OCI-LY1 (cell line): ENCODE data around the gene ADCY1.

Experiments used
- H2AFZ ChIP-seq: fragments of 200-600 bp; sonication (generic), shearing (Covaris generic); 2 replicates; pipeline ENCODE4 v1.6.0; 2014; ENCODE audit warnings: antibody characterized with exemption, mild to moderate bottlenecking, low read length
- H3F3A ChIP-seq: fragments of 200-600 bp; sonication (generic), shearing (Covaris generic); 2 replicates; pipeline ENCODE4 v1.6.0; 2014; ENCODE audit warnings: mild to moderate bottlenecking, antibody characterized with exemption, low read length, moderate library complexity; ENCODE audit not compliant: insufficient read depth
- H3K27ac ChIP-seq: fragments of 200-600 bp; sonication (generic); 2 replicates; pipeline ENCODE4 v1.5.1; 2014; ENCODE audit warnings: low read length, mixed run types, mild to moderate bottlenecking, low read depth; ENCODE audit not compliant: poor library complexity, severe bottlenecking
- H3K27me3 ChIP-seq: fragments of 200-600 bp; sonication (generic); 2 replicates; pipeline ENCODE4 v1.6.0; 2014; ENCODE audit warnings: antibody characterized with exemption, mild to moderate bottlenecking, low read length, moderate library complexity; ENCODE audit not compliant: insufficient read depth
- H3K36me3 ChIP-seq: fragments of 200-600 bp; sonication (generic); 2 replicates; pipeline ENCODE4 v1.6.1; 2014; ENCODE audit warnings: mild to moderate bottlenecking, antibody characterized with exemption, low read length, moderate library complexity, mixed read lengths; ENCODE audit not compliant: insufficient read depth
- H3K4me1 ChIP-seq: fragments of 200-600 bp; sonication (generic); 2 replicates; pipeline ENCODE4 v1.5.1; 2014; ENCODE audit warnings: mild to moderate bottlenecking, low read length, moderate library complexity; ENCODE audit not compliant: insufficient read depth, severe bottlenecking
- H3K4me2 ChIP-seq: fragments of 200-600 bp; sonication (generic), shearing (Covaris generic); 2 replicates; pipeline ENCODE4 v1.6.1; 2014; ENCODE audit warnings: low read length
- H3K4me3 ChIP-seq: fragments of 200-600 bp; sonication (generic); 2 replicates; pipeline ENCODE4 v1.5.1; 2014; ENCODE audit warnings: low read length, low read depth, mild to moderate bottlenecking, mixed read lengths; ENCODE audit not compliant: poor library complexity, severe bottlenecking
- H3K79me2 ChIP-seq: fragments of 200-600 bp; shearing (Covaris generic); 2 replicates; pipeline ENCODE4 v1.6.1; 2016; ENCODE audit warnings: mixed run types, low read length, mixed read lengths; ENCODE audit not compliant: insufficient read depth
- H3K9ac ChIP-seq: fragments of 200-600 bp; sonication (generic), shearing (Covaris generic); 2 replicates; pipeline ENCODE4 v1.6.1; 2014; ENCODE audit warnings: mild to moderate bottlenecking, low read length, mixed read lengths
- H3K9me2 ChIP-seq: fragments of 200-600 bp; sonication (generic), shearing (Covaris generic); 2 replicates; pipeline ENCODE4 v1.6.1; 2014; ENCODE audit warnings: low read depth, mild to moderate bottlenecking, low read length, mixed read lengths
- H3K9me3 ChIP-seq: fragments of 200-600 bp; shearing (Covaris generic); 2 replicates; pipeline ENCODE4 v1.6.1; 2014; ENCODE audit warnings: low read length, mixed read lengths
- H4K20me1 ChIP-seq: fragments of 200-600 bp; sonication (generic), shearing (Covaris generic); 2 replicates; pipeline ENCODE4 v1.6.0; 2016; ENCODE audit warnings: mild to moderate bottlenecking, low read length; ENCODE audit not compliant: insufficient read depth
- CTCF ChIP-seq: fragments of 200-600 bp; sonication (generic), shearing (Covaris generic); IDR thresholded peaks from 2 replicates; pipeline ENCODE4 v1.5.1; 2017; ENCODE audit warnings: mild to moderate bottlenecking, antibody characterized with exemption, low read length, moderate library complexity, mixed read lengths
- EZH2 ChIP-seq: fragments of 200-600 bp; sonication (generic), shearing (Covaris generic); IDR thresholded peaks from 2 replicates; pipeline ENCODE4 v1.8.0; 2017; ENCODE audit warnings: borderline replicate concordance, mixed run types, mild to moderate bottlenecking, antibody characterized with exemption, low read length, moderate library complexity, mixed read lengths

The ADCY1 gene

GRCh38 chr7:45702751-45703150 lies 128.6 kb downstream of the ADCY1 start:
- Histone ChIP-seq H4K20me1 (no peaks in the 10 kb centered on the region), H3K27me3 (peaks cover 10% of the 10 kb centered on the region; the same call in 1 of the 2 replicates), H3K79me2 (no peaks in the 10 kb centered on the region), H3K9me3 (no peaks in the 10 kb centered on the region), H3K36me3 (no peaks in the 10 kb centered on the region), H3K9ac (no peak overlapping the region), H3K9me2 (no peaks in the 10 kb centered on the region), H3K4me2 (no peak overlapping the region), H3K27ac (no peak overlapping the region), H2AFZ (no peak overlapping the region), H3F3A (no peaks in the 10 kb centered on the region), H3K4me1 (no peaks in the 10 kb centered on the region), H3K4me3 (no peak overlapping the region)
- no peak for TF ChIP-seq CTCF
- TF ChIP-seq EZH2 = no peak

GRCh38 chr7:45703373-45703821 lies 129.2 kb downstream of the ADCY1 start:
- Histone ChIP-seq H3K9me2 (no peaks in the 10 kb centered on the region), H4K20me1 (no peaks in the 10 kb centered on the region), H3F3A (no peaks in the 10 kb centered on the region), H3K4me2 (no peak overlapping the region), H3K36me3 (no peaks in the 10 kb centered on the region), H3K9ac (no peak overlapping the region), H3K4me3 (no peak overlapping the region), H3K4me1 (no peaks in the 10 kb centered on the region), H3K27me3 (peaks cover 10% of the 10 kb centered on the region; the same call in 1 of the 2 replicates), H2AFZ (no peak overlapping the region), H3K9me3 (no peaks in the 10 kb centered on the region), H3K79me2 (no peaks in the 10 kb centered on the region), H3K27ac (no peak overlapping the region)
- no peak for TF ChIP-seq EZH2
- no peak for TF ChIP-seq CTCF

GRCh38 chr7:45703911-45704682 lies 129.9 kb downstream of the ADCY1 start:
- Histone ChIP-seq H3K4me1 (no peaks in the 10 kb centered on the region), H3K36me3 (no peaks in the 10 kb centered on the region), H3K9ac (no peak overlapping the region), H2AFZ (no peak overlapping the region), H3K4me2 (no peak overlapping the region), H3K27ac (no peak overlapping the region), H3K9me2 (no peaks in the 10 kb centered on the region), H3F3A (no peaks in the 10 kb centered on the region), H3K9me3 (no peaks in the 10 kb centered on the region), H3K4me3 (no peak overlapping the region), H3K27me3 (peaks cover 10% of the 10 kb centered on the region; the same call in 1 of the 2 replicates), H3K79me2 (no peaks in the 10 kb centered on the region), H4K20me1 (no peaks in the 10 kb centered on the region)
- TF ChIP-seq CTCF = no peak
- TF ChIP-seq EZH2 = no peak
